Measurements from ENCODE around the gene LMO3.

The LMO3 gene

GRCh38 chr12:16606117-16606200 is at the start of gene LMO3:
TSS of gene LMO3 (minus strand) at chr12:16606162. CDS start at chr12:16600860, 5,302 bp downstream.
- no peak for DNase-seq (ENCODE audit: low read depth in 2 of 2)

DNA sequence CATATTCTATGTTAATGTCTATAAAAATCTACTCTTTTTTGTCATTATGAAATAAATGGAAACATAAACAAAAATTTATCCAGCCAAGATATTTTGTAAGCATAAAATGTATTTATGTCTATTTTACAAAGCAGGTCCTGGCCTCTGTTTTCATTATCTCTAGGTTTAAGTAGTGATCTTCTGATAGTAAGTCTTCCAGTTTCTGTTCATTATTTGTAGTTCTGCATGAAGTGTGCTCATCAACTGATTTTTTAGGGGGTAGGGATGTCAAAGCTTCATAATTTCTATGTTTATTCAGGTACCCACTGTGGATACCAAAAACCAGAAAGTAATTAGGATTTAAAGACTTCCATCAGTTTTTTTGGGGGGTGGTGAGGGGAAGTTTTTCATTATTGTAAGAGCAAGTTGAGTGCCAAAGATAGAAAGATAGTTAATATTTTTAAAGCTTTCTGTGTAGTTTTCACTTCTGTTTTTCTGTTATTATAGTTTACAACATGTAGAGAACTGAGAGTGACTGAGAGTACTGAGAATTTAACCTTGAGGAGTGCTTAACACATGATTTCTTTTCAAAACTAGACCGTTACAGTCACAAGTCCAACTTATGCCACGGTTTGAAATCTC is 30.6 kb upstream of the LMO3 start:
- DNase-seq (ENCODE audit: low read depth in 2 of 2): no peak

GRCh38 chr12:16634786-16635185 is 28.8 kb upstream of the LMO3 start:
- DNase-seq (ENCODE audit: low read depth in 2 of 2): no peak

GRCh38 chr12:16626991-16627390 is 21.0 kb upstream of the LMO3 start:
- no peak for DNase-seq (ENCODE audit: low read depth in 2 of 2)

GRCh38 chr12:16622338-16622737 is 16.4 kb upstream of the LMO3 start:
- no peak for DNase-seq (ENCODE audit: low read depth in 2 of 2)

GRCh38 chr12:16619537-16619936 is 13.6 kb upstream of the LMO3 start:
- DNase-seq (ENCODE audit: low read depth in 2 of 2): no peak

- no peak for DNase-seq (ENCODE audit: low read depth in 2 of 2)
Observed at GRCh38 chr12:16618256-16618655, 12.3 kb upstream of the LMO3 start.

GRCh38 chr12:16613199-16613598 is 7.2 kb upstream of the LMO3 start:
- no peak for DNase-seq (ENCODE audit: low read depth in 2 of 2)

DNA sequence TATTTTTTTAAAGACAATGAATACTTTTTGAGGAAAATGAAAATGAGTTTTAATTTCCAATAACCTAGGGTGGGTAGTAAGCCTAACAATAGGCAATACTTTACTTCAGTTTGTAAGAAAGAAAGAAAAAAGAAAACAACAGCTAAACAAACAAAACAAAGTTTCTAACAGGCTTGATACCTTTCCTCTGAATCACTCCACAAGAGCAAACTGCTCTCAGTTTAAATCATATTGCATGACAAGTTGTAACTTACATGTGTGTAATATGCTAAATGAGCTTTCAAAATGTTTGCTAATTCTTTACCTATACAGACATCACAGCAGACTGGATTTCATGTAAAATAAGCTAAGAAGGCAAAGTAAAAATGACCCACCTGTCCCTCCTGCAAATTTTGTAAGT is 6.7 kb upstream of the LMO3 start:
- DNase-seq (ENCODE audit: low read depth in 2 of 2): no peak

DNA sequence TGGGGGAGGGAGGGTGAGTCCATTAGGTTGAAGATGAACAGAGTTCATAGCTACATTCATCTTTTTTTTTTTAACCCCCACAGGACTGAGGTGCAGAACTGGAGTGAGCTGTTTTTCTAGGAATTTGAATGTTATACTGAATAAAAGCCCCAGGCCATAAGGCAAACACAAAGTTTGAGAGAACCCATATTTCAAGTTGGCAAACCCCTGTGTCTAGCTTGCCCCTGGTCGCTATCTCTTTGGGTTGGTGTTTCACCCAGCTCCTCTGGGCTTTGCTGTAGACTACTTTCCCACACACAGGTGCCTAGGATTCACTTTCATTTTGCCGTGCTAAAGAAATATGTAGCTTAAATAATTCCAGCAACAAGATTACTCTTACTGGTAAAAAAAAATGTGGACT is 5.2 kb upstream of the LMO3 start:
- DNase-seq (ENCODE audit: low read depth in 2 of 2): no peak

GRCh38 chr12:16610743-16611142 is 4.8 kb upstream of the LMO3 start:
- no peak for DNase-seq (ENCODE audit: low read depth in 2 of 2)

DNA sequence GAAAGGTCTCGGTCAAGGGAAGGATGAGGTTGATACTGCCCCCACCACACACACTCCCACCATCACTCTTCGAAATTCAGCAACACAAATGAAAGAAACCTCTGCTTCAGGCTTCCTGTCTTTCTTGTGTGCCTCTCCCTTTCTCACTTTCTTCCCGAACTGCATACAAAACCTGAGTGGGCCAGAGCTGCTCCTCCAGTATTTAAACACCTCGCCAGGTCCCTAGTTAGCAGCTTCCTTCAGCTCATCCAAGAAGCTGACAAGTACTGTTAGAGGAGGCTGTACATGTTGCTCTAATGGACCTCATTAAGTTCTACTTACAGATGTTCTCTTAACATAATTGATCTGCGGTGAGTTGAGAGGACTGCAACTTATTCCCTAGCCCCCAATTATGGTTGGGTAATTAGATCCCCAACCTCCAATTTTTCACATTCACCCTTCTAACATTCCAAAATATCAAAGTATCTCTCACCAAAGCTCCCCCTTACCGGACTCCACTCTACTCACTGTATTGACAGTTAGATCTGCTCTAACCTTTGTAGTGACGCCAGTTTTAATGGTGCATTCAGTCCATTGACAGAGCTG is 4.1 kb upstream of the LMO3 start:
- DNase-seq (ENCODE audit: low read depth in 2 of 2): no peak

GRCh38 chr12:16608946-16609539 is 3.1 kb upstream of the LMO3 start:
- no peak for DNase-seq (ENCODE audit: low read depth in 2 of 2)

DNA sequence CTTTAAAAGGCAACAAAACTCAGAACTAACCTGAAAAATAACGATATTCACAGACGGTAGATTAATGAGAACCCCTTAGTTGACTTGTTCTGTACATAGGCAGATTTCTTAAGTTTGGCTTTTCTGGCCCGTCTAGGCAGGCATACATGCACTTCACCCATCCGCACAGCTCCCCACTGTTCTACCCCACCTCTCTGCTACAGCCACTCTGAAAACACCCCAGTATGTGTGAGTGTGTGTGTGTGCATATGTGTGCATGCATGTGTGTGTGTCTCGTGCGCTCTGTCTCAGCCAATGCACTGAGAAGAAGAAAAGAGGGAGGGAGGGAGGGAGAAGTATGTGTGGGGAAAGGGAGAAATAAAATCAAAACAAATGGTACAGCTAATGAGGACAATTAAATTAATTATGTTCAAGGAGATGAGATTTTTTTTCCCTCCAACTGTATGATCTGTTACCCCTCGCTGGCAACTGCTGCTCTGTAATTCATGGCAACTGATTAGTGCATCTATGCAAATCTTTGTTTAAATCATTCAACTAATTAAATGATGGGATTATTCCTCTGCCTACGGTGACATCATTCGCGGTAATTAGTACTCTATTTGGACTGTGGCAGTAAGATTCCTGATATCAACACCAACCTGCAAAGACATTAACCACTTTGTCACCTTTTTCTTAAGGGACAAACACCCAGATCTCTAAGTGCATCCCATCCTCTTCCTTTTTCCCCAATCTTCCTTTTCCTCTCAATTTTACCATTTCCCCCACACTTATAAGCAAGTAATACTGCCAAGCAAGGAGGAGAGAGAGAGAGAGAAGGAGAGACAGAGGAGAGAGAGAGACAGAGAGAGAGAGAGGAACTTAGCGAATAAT is 2.2 kb upstream of the LMO3 start:
- DNase-seq (ENCODE audit: low read depth in 2 of 2): no peak

- DNase-seq (ENCODE audit: low read depth in 2 of 2): no peak
Observed at GRCh38 chr12:16606991-16607390, 1.0 kb upstream of the LMO3 start.

GRCh38 chr12:16606201-16606849 is 363 bp upstream of the LMO3 start:
- DNase-seq (ENCODE audit: low read depth in 2 of 2): no peak

DNA sequence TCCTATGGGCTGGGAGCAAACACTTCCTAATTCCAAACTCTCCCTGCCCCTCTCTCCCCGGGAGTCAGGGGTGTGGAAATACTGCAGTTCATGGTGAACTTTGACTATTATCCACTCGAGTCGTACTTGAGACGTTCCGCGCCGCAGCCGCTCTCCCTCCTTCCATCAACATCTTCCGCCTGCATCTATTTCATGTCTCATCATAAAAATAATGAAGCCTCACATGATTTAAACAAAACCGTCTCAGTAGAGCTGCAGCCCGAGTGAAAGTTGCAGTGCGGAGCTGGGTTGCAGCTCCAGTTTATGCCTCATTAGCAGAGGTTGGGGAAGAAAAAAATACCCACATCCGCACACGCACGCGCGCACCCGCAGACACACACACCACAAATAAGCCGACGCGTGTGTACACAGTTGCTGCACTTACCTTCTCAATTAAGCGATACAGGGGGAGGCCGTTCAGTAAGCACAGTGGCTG is 283 bp downstream of the LMO3 start:
- no peak for DNase-seq (ENCODE audit: low read depth in 2 of 2)

GRCh38 chr12:16604596-16605252 is 1.2 kb downstream of the LMO3 start:
- DNase-seq (ENCODE audit: low read depth in 2 of 2): no peak

GRCh38 chr12:16603916-16604575 is 1.9 kb downstream of the LMO3 start:
- no peak for DNase-seq (ENCODE audit: low read depth in 2 of 2)

DNA sequence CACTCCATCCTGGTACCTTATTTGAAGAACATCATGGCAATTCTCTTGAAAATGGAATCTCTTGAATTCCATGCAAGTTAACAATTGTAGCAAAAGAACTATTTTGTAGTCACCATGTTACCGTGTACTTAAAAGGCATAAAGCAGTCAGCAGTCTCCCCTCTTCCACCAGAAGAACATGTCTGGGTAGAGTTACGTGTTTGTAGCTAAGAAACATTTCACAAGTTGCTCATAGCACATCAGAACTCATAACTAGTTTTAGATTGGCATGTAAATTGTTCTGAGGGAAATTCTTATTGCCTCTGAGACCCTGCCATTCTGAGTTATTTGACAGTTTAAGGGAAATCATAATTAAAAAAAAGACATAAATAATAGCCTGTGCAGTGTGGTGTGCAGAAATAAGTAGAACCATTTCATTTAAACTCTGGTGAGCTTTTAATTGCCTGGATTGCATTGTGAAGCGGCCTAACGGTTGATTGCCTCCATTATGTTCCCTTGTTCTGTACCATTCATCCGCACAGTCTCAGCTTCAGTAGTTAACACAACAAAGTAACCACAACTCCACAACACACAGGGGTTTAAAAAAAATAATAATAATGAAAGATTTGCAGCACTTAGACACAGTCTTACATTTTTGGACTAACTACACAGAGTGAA is 2.6 kb downstream of the LMO3 start:
- no peak for DNase-seq (ENCODE audit: low read depth in 2 of 2)

DNA sequence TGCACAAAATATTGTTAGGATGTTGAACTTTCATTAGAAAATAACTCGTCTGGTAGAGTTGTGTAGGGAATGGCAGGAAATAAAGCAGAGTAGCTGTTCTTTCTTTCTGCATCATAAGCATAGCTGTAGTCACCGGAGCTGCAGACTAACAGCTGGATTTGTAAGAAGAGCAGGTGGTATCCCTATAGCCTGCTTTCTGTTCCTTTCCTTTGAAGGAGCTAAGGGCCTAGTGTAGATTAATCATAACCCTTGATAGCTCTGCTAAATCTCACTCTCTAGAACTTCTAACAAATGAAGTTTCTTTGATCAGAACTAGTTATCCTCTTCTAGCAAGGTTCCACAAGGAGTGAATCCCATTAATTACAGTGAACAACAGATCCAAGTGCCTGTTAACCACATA is 3.5 kb downstream of the LMO3 start:
- no peak for DNase-seq (ENCODE audit: low read depth in 2 of 2)
